ENCODE data around the gene CEMP1. TPM values are rescaled to one million over a fixed set of nuclear protein-coding genes. Genes with fewer than 3 reads are reported as not detected.

Gene CEMP1
- polyA plus RNA-seq, 1 of the 3 experiments (the other 2 are of a cell fraction), result not detected

- 97% methylated on average over 10 of the region's 23 CpGs for WGBS (ENCODE audit: low lambda C conversion rate)
- no peak for DNase-seq
- H3K36me3 ChIP-seq (replicated peaks in 1 of 2; ENCODE audit: control insufficient read depth in 1 of 2, insufficient read depth in 2 of 2, low read length in 1 of 2), result no peaks in the 10 kb centered on the region
- H3K4me3 ChIP-seq (ENCODE audit: low read depth in 2 of 2, low read length in 1 of 2), result no peak overlapping the region
- H3K79me2 ChIP-seq (ENCODE audit: insufficient read depth), result no peaks in the 10 kb centered on the region
- no peak overlapping the region for H3K27ac ChIP-seq (ENCODE audit: low read depth in 2 of 2, low read length in 1 of 2)
- TF ChIP-seq MEF2A (IDR thresholded peaks at IDR 0.05; ENCODE audit: borderline replicate concordance, low read depth), result no peak
- no peak for TF ChIP-seq TCF12 (IDR thresholded peaks at IDR 0.05)
- TF ChIP-seq MXI1 (IDR thresholded peaks at IDR 0.05; ENCODE audit: low read depth, low read length), result no peak
- no peak for TF ChIP-seq ZBTB33 (IDR thresholded peaks at IDR 0.05; ENCODE audit: borderline replicate concordance, low read depth)
- TF ChIP-seq REST (IDR thresholded peaks at IDR 0.05; ENCODE audit: low read depth, low read length), result no peak
- TF ChIP-seq FOSL2 (IDR thresholded peaks at IDR 0.05; ENCODE audit: borderline replicate concordance, low read depth), result no peak
- no peak for TF ChIP-seq EP300 (IDR thresholded peaks at IDR 0.05; ENCODE audit: borderline replicate concordance in 1 of 2, low read depth in 1 of 2, low read length in 1 of 2)
- TF ChIP-seq SMC3 (IDR thresholded peaks at IDR 0.05; ENCODE audit: low read depth, low read length), result no peak
- TF ChIP-seq IRF3 (IDR thresholded peaks at IDR 0.05; ENCODE audit: low read depth, low read length), result no peak
- no peak for TF ChIP-seq PBX3 (IDR thresholded peaks at IDR 0.05)
- TF ChIP-seq POLR2AphosphoS5 (IDR thresholded peaks at IDR 0.05; ENCODE audit: low read depth, low read length), result no peak
- no peak for TF ChIP-seq NFIC (IDR thresholded peaks at IDR 0.05; ENCODE audit: borderline replicate concordance)
- TF ChIP-seq TEAD4 (IDR thresholded peaks at IDR 0.05; ENCODE audit: borderline replicate concordance, insufficient read depth), result no peak
- TF ChIP-seq JUND (IDR thresholded peaks at IDR 0.05), result no peak
- TF ChIP-seq RCOR1 (IDR thresholded peaks at IDR 0.05; ENCODE audit: low read length), result no peak
- H2AFZ ChIP-seq (ENCODE audit: low read depth), result no peak overlapping the region
- no peak overlapping the region for H3K4me2 ChIP-seq
- no peaks in the 10 kb centered on the region for H4K20me1 ChIP-seq (ENCODE audit: insufficient read depth)
- peaks cover 0 to 7% of the 10 kb centered on the region in 2 experiments; a peak in 1 of 4 replicates for H3K4me1 ChIP-seq (ENCODE audit: control insufficient read depth in 1 of 2, insufficient read depth in 2 of 2, low read depth in 1 of 2, low read length in 1 of 2)
- no peak overlapping the region for H3K9ac ChIP-seq
- H3K9me3 ChIP-seq, result no peaks in the 10 kb centered on the region
- H3K27me3 ChIP-seq (ENCODE audit: insufficient read depth), result no peaks in the 10 kb centered on the region
- H3F3A ChIP-seq (replicated peaks; ENCODE audit: insufficient read depth), result no peaks in the 10 kb centered on the region
- ChIA-PET CTCF (interaction anchor here (0.8 to 12.7 kb wide), 2 partner anchors 9 to 10 kb away, joined by 3 to 95 read pairs; no protein-coding TSS in a partner anchor), POLR2A (no interaction called here)
- no peaks in the 10 kb centered on the region for H3K9me2 ChIP-seq
Measured at GRCh38 chr16:2490190-2491105, 40.8 kb downstream of the CEMP1 start.

Data from SK-N-SH (cell line).